ENCODE results near the gene TSPAN18. TPM values are rescaled to one million over a fixed set of nuclear protein-coding genes. Genes with fewer than 3 reads are reported as not detected.

TSPAN18 gene
- total RNA-seq, 1 donor: under 0.01 TPM

GRCh38 chr11:44974402-44975000, 247.7 kb downstream of the TSPAN18 start:
- no peak for DNase-seq (ENCODE audit: low read depth)
- H3K4me3 ChIP-seq (ENCODE audit: low read depth, low read length): no peak overlapping the region
- TF ChIP-seq CTCF (IDR thresholded peaks at IDR 0.05; ENCODE audit: insufficient read depth, low read depth, low read length): no peak

- no peak for TF ChIP-seq CTCF (IDR thresholded peaks at IDR 0.05; ENCODE audit: insufficient read depth, low read depth, low read length)
- DNase-seq (ENCODE audit: low read depth): no peak
- H3K4me3 ChIP-seq (ENCODE audit: low read depth, low read length): no peak overlapping the region
These were observed 249.8 kb downstream of the TSPAN18 start for GRCh38 chr11:44976576-44976975.

GRCh38 chr11:44977493-44977984, 250.8 kb downstream of the TSPAN18 start:
- no peak overlapping the region for H3K4me3 ChIP-seq (ENCODE audit: low read depth, low read length)
- TF ChIP-seq CTCF (IDR thresholded peaks at IDR 0.05; ENCODE audit: insufficient read depth, low read depth, low read length): peak; percentile 27
- peak; percentile 65 for DNase-seq (ENCODE audit: low read depth)

GRCh38 chr11:44978274-44978960, 251.7 kb downstream of the TSPAN18 start:
- no peak for DNase-seq (ENCODE audit: low read depth)
- H3K4me3 ChIP-seq (ENCODE audit: low read depth, low read length): no peak overlapping the region
- no peak for TF ChIP-seq CTCF (IDR thresholded peaks at IDR 0.05; ENCODE audit: insufficient read depth, low read depth, low read length)

GRCh38 chr11:44978961-44979331, 252.2 kb downstream of the TSPAN18 start:
- no peak for TF ChIP-seq CTCF (IDR thresholded peaks at IDR 0.05; ENCODE audit: insufficient read depth, low read depth, low read length)
- no peak overlapping the region for H3K4me3 ChIP-seq (ENCODE audit: low read depth, low read length)
- no peak for DNase-seq (ENCODE audit: low read depth)

- TF ChIP-seq CTCF (IDR thresholded peaks at IDR 0.05; ENCODE audit: insufficient read depth, low read depth, low read length): no peak
- H3K4me3 ChIP-seq (ENCODE audit: low read depth, low read length): no peak overlapping the region
- no peak for DNase-seq (ENCODE audit: low read depth)
These were observed 253.0 kb downstream of the TSPAN18 start for GRCh38 chr11:44979543-44980399.

All from fibroblast of villous mesenchyme (primary cell).